CD4-positive, alpha-beta T cell treated with Interleukin-4 for 4 hours (primary cell): ENCODE measurements around the gene TUT4.

Source experiments
- DNase-seq: peaks from one replicate; pipeline ENCODE4 v3.0.0-alpha.2; 2020

The TUT4 gene

GRCh38 chr1:52455686-52456085, 97.2 kb downstream of the TUT4 start:
- DNase-seq, result no peak

DNA sequence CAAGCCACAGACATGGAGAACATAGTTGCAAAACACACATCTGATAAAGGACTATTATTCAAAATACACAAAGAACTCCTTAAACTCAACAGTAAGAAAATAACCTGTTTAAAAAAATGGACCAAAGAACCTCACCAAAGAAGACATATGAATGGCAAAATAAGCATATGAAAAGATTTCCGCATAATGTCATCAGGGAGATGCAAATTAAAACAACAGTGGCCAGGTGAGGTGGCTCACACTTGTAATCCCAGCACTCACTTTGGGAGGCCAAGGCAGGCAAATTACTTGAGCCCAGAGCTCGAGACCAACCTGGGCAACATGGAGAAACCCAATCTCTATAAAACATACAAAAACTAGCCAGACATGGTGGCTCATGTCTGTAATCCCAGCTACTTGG, 98.1 kb downstream of the TUT4 start:
- DNase-seq, result no peak

GRCh38 chr1:52454127-52454526, 98.8 kb downstream of the TUT4 start:
- DNase-seq, result no peak

- DNase-seq, result no peak
Observed at GRCh38 chr1:52444463-52444862, 108.4 kb downstream of the TUT4 start.

DNA sequence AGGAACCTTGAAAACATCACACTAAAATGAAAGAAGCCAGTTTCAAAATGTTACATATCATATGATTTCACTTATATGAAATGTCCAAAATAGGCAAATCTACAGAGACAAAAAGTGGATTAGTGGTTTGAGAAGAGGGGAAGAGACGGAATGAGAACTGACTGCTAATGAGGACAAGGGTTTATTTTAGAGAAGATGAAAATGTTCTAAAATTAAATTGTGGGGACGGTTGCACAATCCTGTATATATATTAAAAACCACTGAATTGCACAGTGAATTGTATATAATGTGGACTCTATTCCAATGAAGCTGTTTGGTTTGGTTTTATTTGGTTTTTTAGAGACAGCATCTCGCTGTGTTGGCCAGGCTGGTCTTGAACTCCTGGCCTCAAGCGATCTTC, 112.9 kb downstream of the TUT4 start:
- DNase-seq, result no peak

DNA sequence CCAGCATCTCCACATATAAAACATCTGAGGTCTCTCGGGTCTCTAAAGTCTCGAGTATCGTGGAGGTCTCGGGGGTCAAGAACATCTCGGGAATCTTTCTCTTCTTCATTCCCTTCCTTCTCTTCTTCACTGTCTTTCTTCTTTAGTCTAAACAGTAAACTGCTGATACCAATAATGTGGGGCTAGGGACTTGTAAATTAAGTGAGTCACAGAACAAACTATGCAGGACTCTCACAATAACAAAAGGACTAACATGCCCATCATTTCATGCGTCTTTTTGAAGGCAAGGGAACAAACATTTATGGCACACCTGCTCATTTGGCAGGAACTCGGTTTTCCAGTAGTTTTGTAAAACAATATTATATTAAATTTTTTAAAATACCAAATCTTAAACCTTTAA, 116.1 kb downstream of the TUT4 start:
- no peak for DNase-seq

DNA sequence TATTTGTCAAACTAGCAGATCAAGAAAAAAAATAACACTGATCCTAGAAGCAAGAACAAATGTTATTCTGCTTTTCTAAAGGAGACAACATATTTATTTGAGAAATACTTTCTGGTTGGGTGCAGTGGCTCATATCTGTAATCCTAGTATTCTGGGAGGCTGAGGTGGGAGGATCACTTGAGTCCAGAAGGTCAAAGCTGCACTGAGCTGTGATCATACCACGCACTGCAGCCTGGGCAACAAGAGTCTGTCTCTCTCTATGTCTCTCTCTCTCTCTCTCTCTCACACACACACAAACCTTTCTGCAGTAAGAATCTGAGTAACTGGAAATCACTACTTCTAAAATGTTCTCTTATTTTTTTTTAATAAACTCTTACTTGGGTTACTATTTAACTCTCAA, 117.2 kb downstream of the TUT4 start:
- no peak for DNase-seq

DNA sequence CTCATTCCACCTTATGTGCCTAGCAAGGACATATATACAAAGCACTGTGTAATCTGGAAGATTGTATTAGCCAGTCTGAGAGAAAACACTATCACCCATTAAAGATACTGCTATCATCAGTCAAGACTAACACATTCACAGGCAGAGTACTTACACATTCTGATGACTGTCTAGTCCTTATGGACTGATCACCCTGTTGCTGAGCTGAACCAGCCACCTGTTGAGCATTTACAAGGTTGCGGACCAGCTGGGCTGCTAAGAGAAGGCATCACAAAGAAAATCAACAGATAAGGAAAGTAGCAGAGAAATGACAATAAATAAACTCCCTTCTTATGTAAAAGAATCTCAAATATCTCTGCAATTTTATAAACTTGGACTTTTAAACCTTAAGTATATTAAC, 117.7 kb downstream of the TUT4 start:
- no peak for DNase-seq

GRCh38 chr1:52432807-52433206, 120.1 kb downstream of the TUT4 start:
- DNase-seq, result no peak

DNA sequence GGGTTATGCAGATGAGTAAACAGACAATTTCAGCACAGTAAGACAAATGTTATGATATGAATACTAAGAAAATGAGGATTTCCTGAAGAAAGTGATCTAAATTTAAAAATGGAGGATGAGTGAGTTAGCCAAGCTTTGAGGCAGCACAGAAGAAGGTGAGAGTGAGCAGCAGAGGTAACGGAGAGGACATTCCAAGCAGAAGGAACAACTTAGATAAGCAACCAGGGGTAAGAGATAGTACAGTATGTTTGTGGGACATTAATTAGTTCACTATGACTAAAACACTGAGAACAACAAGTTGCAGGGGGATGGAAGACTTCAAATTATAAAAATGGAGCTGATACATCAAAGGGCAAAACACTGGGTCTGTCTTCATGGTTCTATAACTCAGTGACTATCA, 125.7 kb downstream of the TUT4 start:
- DNase-seq, result no peak

DNA sequence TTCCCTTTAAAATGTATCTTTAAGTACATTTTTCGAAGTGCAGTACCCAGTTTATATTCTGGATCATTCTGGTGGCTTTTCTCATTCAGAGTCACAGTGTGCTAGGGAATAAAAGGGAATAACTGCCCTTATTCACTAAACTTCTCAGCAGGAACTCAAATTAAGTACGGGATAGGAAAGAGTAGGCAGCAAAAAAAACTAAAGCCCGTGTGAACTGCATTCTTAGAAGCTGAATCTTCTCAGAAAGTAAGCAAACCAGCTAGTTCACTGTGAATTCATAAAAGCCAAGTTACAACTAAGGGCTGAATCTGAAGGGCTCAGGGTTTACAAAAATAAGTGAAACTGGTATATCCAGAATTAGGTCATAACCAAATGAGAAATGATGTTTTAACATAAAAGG, 126.5 kb downstream of the TUT4 start:
- DNase-seq, result no peak

DNA sequence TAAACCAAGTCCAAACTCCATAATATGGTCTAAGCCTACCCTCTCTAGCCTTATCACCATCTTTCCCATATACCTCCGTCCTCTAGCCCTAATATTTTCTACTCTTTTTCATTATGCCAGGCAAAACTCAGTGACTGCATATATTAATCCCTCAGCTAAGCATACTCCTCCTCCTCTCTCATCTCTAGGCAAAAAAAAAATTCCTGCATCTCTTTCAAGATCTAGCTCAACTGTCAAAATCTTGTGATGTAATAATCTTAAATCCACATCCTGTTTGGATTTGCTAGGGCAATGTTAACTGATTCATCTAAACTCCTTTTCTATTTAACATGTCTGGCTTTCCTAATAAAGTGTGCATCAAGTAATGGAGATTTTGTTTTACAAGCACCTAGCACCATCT, 128.1 kb downstream of the TUT4 start:
- DNase-seq, result no peak

GRCh38 chr1:52424231-52424636, 128.7 kb downstream of the TUT4 start:
- peak; percentile 87 for DNase-seq

DNA sequence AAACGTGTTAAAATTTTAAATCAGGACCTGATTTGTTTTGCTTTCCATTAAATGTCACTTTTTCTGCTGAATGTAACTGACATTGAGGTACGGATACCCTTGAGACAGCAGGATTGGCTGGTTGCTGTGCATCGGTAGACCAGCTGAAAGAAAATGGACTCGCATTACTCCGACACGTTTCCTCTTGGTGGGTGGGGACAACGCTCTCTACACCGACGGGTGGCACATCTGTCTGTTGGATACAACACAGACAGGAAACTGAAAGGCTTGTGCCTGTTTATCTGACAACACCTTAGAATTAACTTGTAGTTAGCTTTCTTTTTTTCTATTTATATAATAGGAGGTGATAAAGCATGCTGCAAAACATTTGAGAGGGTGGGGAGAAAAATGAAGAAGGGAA, 129.1 kb downstream of the TUT4 start:
- DNase-seq, result peak; percentile 91

DNA sequence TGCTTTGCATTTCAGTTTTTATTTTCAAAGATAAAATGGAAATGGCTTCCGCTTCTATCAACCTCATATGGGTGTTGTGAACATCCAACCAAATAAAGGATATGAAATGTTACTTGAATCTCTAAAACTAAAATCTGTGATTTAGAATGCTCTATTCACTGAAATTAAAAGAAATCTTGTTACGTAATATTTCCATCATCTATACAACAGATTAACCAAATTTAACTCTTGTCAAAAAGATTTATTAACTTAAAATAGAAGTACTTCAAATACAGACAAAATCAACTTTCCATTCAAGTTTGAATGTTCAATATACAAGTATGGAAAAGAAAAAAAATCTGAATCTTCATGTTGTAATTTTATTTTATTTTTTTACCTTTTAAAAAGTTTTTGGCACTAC, 129.8 kb downstream of the TUT4 start:
- DNase-seq, result no peak

DNA sequence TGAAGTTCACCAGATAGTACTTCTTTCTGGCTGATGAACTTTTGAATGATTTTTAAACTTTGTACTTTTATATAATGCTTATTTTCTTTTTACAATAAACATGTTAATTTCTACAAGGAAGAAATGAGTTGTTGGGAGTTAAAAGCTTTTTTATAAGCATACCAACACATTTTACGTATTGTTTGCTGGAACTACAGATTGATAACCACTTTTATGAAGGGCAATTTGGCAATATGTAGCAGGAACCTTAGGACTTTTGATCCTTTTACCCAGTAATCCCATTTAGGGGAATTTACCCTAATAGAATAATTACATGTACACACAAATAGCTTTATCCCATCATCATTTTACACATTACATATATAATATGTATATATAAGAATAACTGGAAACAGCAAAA, 132.2 kb downstream of the TUT4 start:
- no peak for DNase-seq

- no peak for DNase-seq
Observed at GRCh38 chr1:52416811-52417210, 136.1 kb downstream of the TUT4 start.

- DNase-seq, result no peak
Observed at GRCh38 chr1:52414942-52415341, 137.9 kb downstream of the TUT4 start.

DNA sequence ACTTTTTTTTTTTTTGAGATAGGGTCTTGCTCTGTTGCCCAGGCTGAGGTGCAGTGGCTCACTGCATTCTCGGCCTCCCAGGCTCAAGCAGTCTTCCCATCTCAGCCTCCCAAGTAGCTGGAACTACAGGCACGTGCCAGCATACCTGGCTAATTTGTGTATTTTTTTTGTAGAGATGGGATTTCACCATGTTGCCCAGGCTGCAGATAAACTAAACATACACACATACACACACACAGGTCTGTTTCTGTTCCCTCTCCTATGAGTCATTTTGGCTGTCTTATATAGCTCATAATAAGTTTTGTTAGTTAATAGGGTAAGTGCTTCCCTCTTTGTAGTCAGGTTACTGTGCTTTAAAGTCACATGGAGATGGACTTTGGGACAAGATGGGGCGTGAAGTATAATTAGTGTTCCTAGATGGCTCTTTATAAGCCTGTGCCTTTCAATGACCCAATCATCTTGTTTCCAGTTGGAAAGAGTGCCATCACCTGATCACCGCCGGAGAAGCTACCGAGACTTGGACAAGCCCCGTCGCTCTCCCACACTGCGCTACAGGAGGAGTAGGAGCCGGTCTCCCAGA, 139.4 kb downstream of the TUT4 start:
- DNase-seq, result no peak

GRCh38 chr1:52404975-52405338, 147.9 kb downstream of the TUT4 start:
- no peak for DNase-seq

DNA sequence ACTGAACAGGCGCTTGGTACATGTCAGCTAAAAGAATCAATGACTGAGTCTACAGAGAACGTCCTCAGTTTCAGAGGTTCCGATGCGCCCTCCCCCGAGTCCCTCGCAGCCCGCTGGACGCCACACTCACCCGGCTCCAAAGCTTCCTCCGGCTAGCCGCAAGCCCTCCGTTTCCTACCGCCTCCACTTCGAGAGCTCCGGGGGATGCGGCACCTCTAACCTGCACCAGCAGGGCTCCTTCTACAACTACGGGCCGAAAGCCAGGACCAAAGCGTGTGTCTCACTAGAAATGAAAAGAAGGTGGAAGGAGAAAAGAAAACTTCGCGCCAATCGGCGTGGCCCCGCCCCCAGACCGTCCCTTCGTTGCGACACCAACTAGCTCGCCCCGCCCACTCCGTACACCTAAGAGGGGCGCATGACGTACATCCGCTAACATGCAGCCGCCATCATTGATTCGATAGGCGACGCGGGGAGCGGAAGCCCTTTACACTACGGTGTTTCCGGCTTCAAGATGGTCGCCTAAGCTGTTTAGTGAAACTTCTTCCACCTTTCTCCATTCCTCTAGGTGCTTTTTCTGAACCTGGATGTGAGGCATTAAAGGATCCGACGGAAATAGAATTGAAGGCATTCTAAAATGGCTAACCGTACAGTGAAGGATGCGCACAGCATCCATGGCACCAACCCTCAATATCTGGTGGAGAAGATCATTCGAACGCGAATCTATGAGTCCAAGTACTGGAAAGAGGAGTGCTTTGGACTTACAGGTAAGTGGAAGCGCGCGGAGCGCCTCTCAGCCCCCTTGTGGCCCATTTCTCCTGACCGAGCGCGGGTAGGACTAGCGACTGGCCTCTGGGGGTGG, 148.5 kb downstream of the TUT4 start, which contains the start of the genes ORC1 and PRPF38A:
TSS of gene ORC1 (minus strand) at position 308 of the 859 bp plus-strand sequence. CDS start 2,200 bp downstream, outside the sequence.
TSS of gene PRPF38A (plus strand) at position 487 of the 859 bp plus-strand sequence. CDS start at position 635, 148 bp downstream.
- peak; percentile 96 for DNase-seq

DNA sequence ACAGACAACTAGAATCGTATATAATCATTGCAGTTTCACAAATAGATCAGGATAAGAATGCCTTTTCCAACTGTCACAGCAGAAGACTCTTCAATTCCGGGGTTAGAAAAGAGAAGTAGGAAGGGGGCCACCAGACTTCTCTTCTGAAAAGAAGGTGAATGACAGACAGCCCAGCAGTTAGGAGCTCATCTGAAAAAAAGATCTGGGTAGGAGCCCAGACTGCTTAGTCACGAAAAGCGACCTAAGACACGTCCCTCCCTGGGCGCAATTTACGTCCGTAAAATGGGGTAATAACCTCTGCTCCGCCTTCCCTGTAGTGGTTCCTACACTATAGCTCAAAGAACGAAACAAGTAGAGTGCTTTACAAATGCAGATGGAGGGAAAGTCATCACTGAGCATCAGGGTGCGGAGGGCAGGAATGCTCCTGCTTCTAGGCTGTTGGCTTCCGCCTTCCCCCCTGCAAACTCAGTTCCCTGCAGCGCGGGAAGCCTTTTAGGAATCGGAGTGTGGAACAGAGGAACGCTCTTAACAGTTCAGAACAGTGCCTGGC, 149.3 kb downstream of the TUT4 start:
- DNase-seq, result peak; percentile 51

DNA sequence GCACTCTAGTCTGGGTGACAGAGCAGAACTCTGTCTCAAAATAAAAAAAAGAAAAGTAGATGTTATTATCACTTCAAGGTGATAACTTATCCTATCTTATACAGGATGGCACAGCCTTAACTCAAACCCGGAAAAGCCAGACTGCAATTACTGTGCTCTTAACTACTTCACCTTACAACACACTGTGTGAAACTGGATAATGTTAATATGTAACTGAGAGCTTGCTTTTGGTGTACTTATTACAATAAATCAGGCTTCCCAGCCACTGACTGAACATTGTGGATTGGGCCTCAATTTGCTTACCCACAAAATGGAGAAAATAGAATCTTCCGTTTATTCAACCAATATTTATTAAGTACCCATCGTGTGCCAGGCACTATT, 150.0 kb downstream of the TUT4 start:
- DNase-seq, result no peak

DNA sequence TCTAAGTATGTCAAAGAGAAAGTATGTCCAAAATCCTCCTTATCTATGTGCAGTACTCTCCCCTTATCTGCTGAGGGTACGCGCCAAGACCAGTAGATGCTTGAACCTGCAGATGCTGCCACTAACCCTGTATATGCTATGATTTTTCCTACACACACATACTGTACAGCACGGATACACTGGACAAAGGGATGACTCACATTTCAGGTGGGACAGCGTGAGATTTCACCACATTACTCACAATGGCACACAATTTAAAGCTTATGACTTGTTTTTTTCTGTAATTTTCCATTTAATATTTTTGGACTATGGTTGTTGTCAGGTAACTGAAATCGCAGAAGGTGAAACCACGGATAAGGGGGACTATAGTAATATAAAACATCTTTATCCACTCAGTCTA, 152.8 kb downstream of the TUT4 start:
- DNase-seq, result no peak
